HG03442 (cell line): Measurements from ENCODE around the gene SPINK1.
"Not testable (repeated sequence)": the region's sequence is repeated elsewhere in the genome, so short reads cannot be mapped to it uniquely, and the experiment has no call there.

Experiments used
- ATAC-seq: cut with Tn5 transposase; IDR thresholded peaks from one replicate; pipeline ENCODE4 v1.9.1; 2021; ENCODE audit warnings: mild to moderate bottlenecking, moderate library complexity; ENCODE audit not compliant: unreplicated experiment

SPINK1 gene

GRCh38 chr5:147854894-147855773 is 23.7 kb upstream of the SPINK1 start:
- ATAC-seq, result no peak

- ATAC-seq, result no peak
Observed at GRCh38 chr5:147854331-147854730, 22.9 kb upstream of the SPINK1 start.

- ATAC-seq, result no peak
Observed at GRCh38 chr5:147853372-147853987, 22.0 kb upstream of the SPINK1 start.

GRCh38 chr5:147852365-147852764 is 20.9 kb upstream of the SPINK1 start:
- no peak for ATAC-seq

- no peak for ATAC-seq
Observed at GRCh38 chr5:147851578-147851977, 20.1 kb upstream of the SPINK1 start.

GRCh38 chr5:147849226-147849625 is 17.8 kb upstream of the SPINK1 start:
- ATAC-seq, result no peak

- ATAC-seq, result no peak
Observed at GRCh38 chr5:147845618-147846017, 14.1 kb upstream of the SPINK1 start.

GRCh38 chr5:147844846-147845245 is 13.4 kb upstream of the SPINK1 start:
- ATAC-seq, result no peak

GRCh38 chr5:147842869-147843268 is 11.4 kb upstream of the SPINK1 start:
- ATAC-seq, result no peak

- ATAC-seq, result no peak
Observed at GRCh38 chr5:147836439-147836838, 5.0 kb upstream of the SPINK1 start.

GRCh38 chr5:147835386-147835798 is 3.9 kb upstream of the SPINK1 start:
- ATAC-seq, result no peak

GRCh38 chr5:147832541-147832940 is 1.1 kb upstream of the SPINK1 start:
- ATAC-seq, result no peak

GRCh38 chr5:147830035-147830434 is 1.4 kb downstream of the SPINK1 start:
- no peak for ATAC-seq

- ATAC-seq, result not testable (repeated sequence)
Observed at GRCh38 chr5:147827017-147827416, 4.5 kb downstream of the SPINK1 start.

GRCh38 chr5:147826361-147826760 is 5.1 kb downstream of the SPINK1 start:
- no peak for ATAC-seq

- peak; percentile 92 for ATAC-seq
Observed at GRCh38 chr5:147822686-147823491, 8.6 kb downstream of the SPINK1 start.

GRCh38 chr5:147822222-147822621 is 9.2 kb downstream of the SPINK1 start:
- ATAC-seq, result not testable (repeated sequence)

GRCh38 chr5:147821766-147822165 is 9.7 kb downstream of the SPINK1 start:
- ATAC-seq, result no peak

- no peak for ATAC-seq
Observed at GRCh38 chr5:147819261-147819770, 12.2 kb downstream of the SPINK1 start.

- ATAC-seq, result no peak
Observed at GRCh38 chr5:147818290-147818689, 13.2 kb downstream of the SPINK1 start.

GRCh38 chr5:147813696-147814095 is 17.8 kb downstream of the SPINK1 start:
- ATAC-seq, result no peak
